K562 (cell line): ENCODE measurements around the gene SORBS2.

ENCODE experiments used
- ATF2 ChIP-seq: sonication (generic); formaldehyde crosslinking; IDR thresholded peaks from 2 replicates; pipeline ENCODE4 v1.8.1; 2022; ENCODE audit warnings: missing genetic modification reagents
- BCL6 ChIP-seq: fragments of 250-450 bp; sonication (Bioruptor Pico); IDR thresholded peaks from 2 replicates; pipeline ENCODE4 v1.4.0; 2020
- CREM ChIP-seq: IDR thresholded peaks from 2 replicates; pipeline ENCODE4 v1.6.1; 2014; ENCODE audit warnings: antibody characterized with exemption, low read depth
- DNMT1 ChIP-seq: fragments of 450-650 bp; IDR thresholded peaks from 2 replicates; pipeline ENCODE4 v1.6.1; 2016; ENCODE audit warnings: antibody characterized with exemption, mild to moderate bottlenecking
- EZH2 ChIP-seq: IDR thresholded peaks from 2 replicates; pipeline ENCODE4 v1.6.1; 2012; ENCODE audit warnings: low read depth, mild to moderate bottlenecking, inconsistent platforms, low read length, borderline replicate concordance
- HDAC2 ChIP-seq: fragments of 450-650 bp; IDR thresholded peaks from 2 replicates; pipeline ENCODE4 v1.6.1; 2016; ENCODE audit warnings: mild to moderate bottlenecking
- NBN ChIP-seq: fragments of 450-650 bp; IDR thresholded peaks from 2 replicates; pipeline ENCODE4 v1.6.1; 2016; ENCODE audit warnings: low read depth, mild to moderate bottlenecking
- NFATC3 ChIP-seq: fragments of 450-650 bp; IDR thresholded peaks from 2 replicates; pipeline ENCODE4 v1.6.1; 2017; ENCODE audit warnings: mild to moderate bottlenecking
- USF1 ChIP-seq: sonication (generic); formaldehyde crosslinking; IDR thresholded peaks from 2 replicates; pipeline ENCODE4 v1.9.0; 2022; ENCODE audit warnings: mild to moderate bottlenecking, missing genetic modification reagents
- ZNF23 ChIP-seq: fragments of 250-450 bp; sonication (Bioruptor Pico); IDR thresholded peaks from 2 replicates; pipeline ENCODE4 v1.4.0; 2020; ENCODE audit warnings: mild to moderate bottlenecking
- ZNF311 ChIP-seq: fragments of 250-450 bp; sonication (Bioruptor Pico); IDR thresholded peaks from 2 replicates; pipeline ENCODE4 v1.4.0; 2020; ENCODE audit warnings: mild to moderate bottlenecking, moderate library complexity

GRCh38 chr4:185849664-185850550, 37.9 kb upstream of the SORBS2 start:
- no peak for TF ChIP-seq USF1
- no peak for TF ChIP-seq CREM
- TF ChIP-seq HDAC2, result no peak
- no peak for TF ChIP-seq NBN
- no peak for TF ChIP-seq NFATC3
- no peak for TF ChIP-seq ATF2 (CRISPR knock-in tag)
- no peak for TF ChIP-seq BCL6
- no peak for TF ChIP-seq ZNF23
- no peak for TF ChIP-seq EZH2
- no peak for TF ChIP-seq ZNF311 (CRISPR knock-in tag)
- no peak for TF ChIP-seq DNMT1
